Sigmoid colon (tissue), 3 donors: Measurements from ENCODE around the gene CAMTA1.

Source experiments
- CTCF ChIP-seq, 4 experiments: fragments of 450-650 bp in 3 of 4; fragments of 200-600 bp in 1 of 4; IDR thresholded peaks; one replicate each; pipeline ENCODE4 v1.5.1; 2016 to 2019; ENCODE audit warnings: antibody characterized with exemption in 4 of 4, mild to moderate bottlenecking in 3 of 4, moderate library complexity in 2 of 4
- POLR2A ChIP-seq, 2 donors: fragments of 450-650 bp; IDR thresholded peaks; one replicate each; pipeline ENCODE4 v1.6.1; 2016; ENCODE audit warnings: antibody characterized with exemption in 2 of 2, mild to moderate bottlenecking in 2 of 2, moderate library complexity in 2 of 2

- TF ChIP-seq CTCF (IDR thresholded peaks at IDR 0.05) (no peak), POLR2A (IDR thresholded peaks at IDR 0.05) (no peak)
These were observed 84.3 kb downstream of the CAMTA1 start for GRCh38 chr1:6869545-6869944.
